Activated CD8-positive, alpha-beta memory T cell treated with anti-CD3 and anti-CD28 coated beads for 4 hours (primary cell): Measurements from ENCODE around the gene STXBP6.
"Not testable (repeated sequence)": the region's sequence is repeated elsewhere in the genome, so short reads cannot be mapped to it uniquely, and the experiment has no call there.

Experiments
- DNase-seq, 2 donors: peaks; one replicate each; pipeline ENCODE4 v3.0.0-alpha.2; 2020; ENCODE audit warnings: low read depth in 2 of 2

The STXBP6 gene

DNA sequence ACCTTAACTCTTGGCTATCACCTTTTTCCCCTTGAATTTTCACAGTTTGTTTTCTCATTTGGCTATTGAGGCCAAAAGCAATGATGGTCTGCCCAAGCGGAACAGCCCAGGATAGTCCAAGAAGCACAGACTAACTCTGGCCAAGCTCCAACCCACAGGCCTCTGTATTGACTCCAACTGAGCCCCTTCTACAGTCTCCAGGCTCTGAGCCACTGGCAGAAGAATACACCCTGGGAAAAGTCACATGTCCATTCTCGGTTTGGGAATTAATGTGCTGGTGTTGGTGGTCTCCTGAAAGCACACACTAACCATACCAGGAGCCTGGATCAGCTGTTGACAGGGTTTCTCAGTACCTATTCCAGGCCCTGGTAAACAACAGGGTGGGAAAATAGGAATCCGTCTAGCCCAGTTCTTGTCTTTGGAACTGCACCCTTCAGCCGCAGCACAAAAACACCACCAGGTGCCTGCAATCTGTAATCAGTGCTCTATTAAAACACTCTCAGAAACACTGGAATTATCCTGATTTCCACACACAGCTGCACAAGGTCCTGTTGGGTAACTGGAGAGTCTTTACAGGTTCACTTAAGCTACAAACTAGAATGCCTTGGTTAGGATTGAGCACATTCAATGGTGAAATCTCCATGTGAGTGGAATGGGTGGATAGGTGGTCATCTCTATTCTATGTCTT is 63.6 kb downstream of the STXBP6 start:
- no peak for DNase-seq

DNA sequence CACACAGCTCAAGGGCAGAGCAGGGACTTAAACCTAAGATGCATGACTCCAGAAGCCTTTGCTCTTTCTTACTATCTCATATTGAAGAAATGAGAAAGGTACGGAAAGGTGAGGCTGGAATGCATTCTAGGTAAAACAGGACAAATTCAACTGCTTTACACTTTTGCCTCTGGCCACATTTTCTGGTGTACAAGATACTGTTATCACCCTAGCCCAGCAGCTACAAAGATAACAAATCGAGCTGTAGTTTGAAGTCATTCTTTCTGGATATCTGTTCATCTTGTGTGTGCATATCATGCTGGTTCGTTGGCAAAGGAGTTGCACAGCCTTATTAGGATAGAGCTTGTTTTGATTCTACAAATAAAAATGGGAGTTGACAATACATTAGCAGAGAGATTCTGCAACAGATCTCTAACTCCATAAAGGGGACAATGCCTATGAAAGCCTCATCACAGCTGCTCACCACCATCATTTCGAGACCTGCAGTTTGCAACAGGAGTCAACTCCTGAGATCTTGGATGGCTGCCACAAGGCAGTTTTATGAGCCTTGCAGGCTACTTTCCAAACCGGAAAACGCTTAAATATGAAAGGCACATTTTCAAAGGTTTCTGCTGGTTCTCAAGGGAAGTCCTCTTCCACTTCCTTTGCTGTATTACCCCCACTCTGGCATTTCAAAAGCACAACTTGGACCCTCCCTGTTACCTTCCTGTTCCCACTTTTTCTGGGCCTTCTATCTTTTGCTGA is 64.9 kb downstream of the STXBP6 start:
- no peak for DNase-seq

GRCh38 chr14:24982472-24983155 is 67.3 kb downstream of the STXBP6 start:
- DNase-seq = no peak

GRCh38 chr14:24979725-24980239 is 70.2 kb downstream of the STXBP6 start:
- DNase-seq = no peak

DNA sequence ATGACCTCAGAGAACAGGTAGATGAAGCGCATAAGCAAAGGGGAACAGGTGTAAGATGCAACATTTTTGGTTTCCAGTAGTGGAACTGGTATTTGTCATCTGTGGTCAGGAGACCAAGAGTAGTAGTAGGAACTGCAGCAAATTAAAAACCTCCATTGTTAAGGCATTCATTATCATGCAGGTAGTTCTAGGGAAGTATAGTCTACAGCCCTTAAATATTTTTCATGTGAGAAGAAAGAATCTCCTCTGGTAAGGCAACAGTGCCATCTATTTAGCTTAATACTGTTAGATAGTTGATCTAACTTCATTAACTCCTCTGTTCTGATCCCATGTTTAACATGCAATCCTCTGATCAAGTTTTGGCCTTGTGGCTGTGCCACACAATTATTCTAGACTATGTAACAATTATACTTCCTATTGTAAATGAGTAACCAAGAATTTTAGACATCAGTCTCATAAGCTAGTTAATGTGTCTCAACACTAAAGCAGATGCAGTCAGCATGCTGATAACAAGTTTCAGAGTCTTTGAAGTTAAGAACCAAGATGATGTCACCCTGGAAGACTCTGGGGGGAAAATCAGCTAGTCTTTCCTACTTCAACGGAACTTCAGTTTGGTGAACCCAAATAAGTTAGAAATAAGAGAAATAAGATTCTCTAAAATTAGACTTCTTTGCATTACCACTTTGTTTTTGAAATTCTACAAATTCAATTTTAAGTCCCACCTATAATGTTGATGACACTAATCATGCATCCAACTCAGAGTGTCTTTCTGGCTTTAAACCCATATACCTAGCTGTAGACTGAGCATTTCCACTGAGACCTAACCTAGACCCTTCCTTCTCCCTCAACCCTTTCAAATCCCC is 70.9 kb downstream of the STXBP6 start:
- DNase-seq = no peak

- DNase-seq = no peak
Observed at GRCh38 chr14:24976602-24977001, 73.3 kb downstream of the STXBP6 start.

DNA sequence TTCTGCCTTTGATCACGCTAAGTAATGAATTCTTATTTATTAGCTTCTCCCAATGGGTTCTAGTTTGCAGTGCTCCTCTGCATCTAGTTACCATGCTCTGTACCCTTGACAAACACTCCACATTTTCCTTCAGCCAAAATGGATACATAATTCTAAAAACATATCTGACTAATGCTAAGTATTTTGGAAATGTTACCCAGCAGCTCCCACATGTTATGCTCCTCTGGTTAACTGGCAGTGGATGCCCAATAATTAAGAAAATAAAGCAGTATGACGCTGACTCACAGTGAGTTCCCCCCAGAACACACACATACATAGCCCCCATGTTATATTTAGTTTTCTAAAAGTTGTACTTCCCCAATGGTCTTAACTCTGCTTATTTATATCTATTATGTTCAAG is 74.6 kb downstream of the STXBP6 start:
- DNase-seq = no peak

DNA sequence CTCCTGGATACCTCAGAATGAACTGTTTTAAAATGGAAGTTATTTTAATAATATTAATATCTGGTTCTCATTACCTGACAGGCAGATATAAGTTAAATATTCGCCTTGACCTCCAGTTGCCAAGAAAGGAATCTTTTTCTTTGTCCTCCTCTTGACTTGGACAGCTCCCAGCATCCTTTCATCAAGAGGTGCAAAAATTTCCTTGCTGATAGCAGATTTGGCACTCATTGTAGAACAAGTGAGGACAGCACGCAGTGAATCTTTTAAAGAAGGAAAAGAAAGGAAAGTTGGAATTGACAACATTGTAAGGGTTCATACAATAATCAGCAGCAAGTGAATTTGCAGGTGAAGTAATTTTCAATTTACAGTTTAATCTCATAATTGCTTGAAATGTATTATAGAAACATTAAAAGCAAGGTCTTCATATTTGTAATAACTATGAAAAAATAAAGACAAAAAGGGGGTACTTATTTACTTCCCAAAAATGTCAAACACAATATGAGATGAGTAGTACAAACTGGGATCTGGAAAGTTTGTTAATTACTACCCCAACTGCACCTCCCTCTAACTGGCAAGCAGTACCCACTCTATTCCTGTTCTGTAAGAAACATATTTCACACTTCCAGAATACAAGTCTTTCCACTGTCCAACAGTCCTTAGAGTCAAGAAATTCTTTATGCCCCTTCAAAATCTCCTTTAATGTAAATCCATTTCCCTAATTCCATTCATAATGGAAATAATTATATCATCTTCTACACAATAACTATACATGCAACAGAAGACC is 75.2 kb downstream of the STXBP6 start:
- no peak for DNase-seq

DNA sequence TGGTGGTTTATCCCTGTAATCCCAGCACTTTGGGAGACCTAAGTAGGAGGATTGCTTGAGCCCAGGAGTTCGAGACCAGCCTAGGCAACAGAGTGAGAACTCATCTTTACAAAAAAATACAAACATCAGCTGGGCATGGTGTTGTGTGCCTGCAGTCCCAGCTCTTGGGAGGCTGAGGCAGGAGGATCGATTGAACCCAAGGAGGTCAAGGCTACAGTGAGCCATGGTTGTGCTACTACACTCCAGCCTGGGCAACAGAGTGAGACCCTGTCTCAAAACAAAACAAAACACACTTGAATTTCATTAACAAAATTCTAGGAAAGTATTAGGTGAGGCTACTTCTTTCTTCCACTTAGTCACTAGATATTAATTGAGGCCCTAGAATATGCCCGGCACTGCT is 77.1 kb downstream of the STXBP6 start:
- DNase-seq = no peak

DNA sequence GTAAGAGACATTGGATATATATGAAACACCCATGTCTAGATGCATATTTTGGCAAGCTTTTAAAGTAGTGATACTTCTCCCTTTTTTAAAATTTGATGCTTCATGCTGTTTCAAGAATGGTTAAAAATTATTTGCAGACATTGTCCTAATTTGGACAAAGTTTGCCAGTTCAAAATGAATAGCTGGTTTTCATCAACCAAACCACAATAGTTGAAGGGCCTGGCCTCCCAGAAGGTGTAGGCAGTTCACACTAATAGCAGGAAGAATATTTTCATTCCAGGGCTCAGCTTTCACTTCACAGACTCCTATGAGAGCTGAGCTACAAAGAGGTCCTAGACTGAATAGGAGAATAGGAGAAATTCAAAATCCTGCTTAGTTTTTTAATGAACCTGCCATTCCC is 78.7 kb downstream of the STXBP6 start:
- DNase-seq = no peak

- no peak for DNase-seq
Observed at GRCh38 chr14:24966579-24966964, 83.4 kb downstream of the STXBP6 start.

DNA sequence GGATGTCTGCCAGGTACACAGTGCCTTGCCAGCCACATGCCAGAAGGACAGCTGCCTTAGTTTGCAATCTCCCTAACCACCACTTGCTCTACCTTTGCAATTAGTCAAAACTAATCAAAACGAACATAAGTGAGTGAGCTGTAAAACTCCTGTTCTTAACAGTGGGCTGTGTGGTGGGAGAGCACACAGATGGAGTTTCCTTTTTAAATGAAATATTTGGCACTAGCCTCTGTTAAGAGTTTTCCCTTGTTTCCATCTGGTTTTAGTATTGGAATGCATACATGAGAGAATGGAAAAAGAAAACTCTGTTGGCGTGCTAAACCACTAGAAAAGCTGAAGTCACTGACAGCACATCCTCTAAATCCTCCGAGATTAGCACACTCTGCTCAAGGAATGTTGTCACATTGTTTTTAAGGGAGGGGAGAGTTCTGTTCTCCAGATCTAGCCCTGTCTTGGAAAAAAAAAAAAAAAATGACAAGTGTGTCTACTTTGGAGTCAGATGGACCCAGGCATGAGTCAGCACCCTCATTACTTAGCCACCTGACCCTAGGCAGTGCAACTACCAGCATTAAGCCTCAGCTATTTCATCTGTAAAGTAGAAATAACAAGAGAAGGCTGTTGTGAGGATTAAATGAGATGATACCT is 83.9 kb downstream of the STXBP6 start:
- no peak for DNase-seq

DNA sequence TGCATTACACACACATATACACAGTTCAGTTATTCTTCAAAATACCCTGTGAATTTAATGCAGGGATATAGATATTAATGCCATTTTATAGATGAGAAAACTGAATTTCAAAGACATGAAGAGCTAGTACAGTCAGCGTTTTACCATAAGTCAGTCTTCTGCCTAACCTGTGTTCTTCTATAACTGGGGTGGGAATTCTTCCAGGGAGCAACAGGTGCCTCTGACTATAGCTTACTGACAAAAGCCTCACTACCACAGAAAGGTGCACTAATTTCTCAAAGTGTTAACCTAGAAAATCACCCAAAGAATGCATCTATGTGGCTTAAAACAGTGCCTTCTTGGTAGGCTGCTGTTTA is 84.4 kb downstream of the STXBP6 start:
- DNase-seq = no peak

GRCh38 chr14:24964591-24964990 is 85.4 kb downstream of the STXBP6 start:
- no peak for DNase-seq

- no peak for DNase-seq
Observed at GRCh38 chr14:24964048-24964447, 85.9 kb downstream of the STXBP6 start.

GRCh38 chr14:24962118-24962517 is 87.8 kb downstream of the STXBP6 start:
- DNase-seq = not testable (repeated sequence)

GRCh38 chr14:24960816-24961215 is 89.1 kb downstream of the STXBP6 start:
- DNase-seq = no peak

GRCh38 chr14:24959791-24960331 is 90.1 kb downstream of the STXBP6 start:
- no peak for DNase-seq

DNA sequence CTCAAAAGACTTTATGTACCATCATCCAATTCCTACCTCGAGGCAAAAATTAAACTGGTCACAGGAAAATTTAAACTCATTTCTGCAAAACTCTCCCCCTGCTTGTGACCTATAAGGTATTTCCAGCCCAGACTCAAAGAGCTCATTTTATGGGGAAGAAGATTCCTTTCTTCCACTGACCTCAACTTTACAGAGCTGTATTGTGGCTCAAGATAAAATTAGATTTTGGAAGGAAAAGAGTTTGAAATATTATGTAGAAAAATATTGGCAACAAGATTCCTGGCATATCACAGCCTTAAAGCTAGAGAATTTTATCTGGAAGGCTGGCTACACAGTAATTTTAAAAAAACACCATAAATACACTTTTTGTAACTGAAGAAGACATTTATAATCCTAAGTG is 91.7 kb downstream of the STXBP6 start:
- DNase-seq = no peak

- DNase-seq = no peak
Observed at GRCh38 chr14:24957814-24958213, 92.1 kb downstream of the STXBP6 start.
